UCSD-AML1 (cell line): ENCODE results near the gene ARHGEF38.
"Not testable (repeated sequence)": the region's sequence is repeated elsewhere in the genome, so short reads cannot be mapped to it uniquely, and the experiment has no call there.

Experiments
- DNase-seq: peaks from one replicate; lab custom pipeline; 2025; ENCODE audit not compliant: unreplicated experiment; lab: John Stamatoyannopoulos, UW

Gene ARHGEF38

GRCh38 chr4:105607876-105608275 is 55.5 kb downstream of the ARHGEF38 start:
- no peak for DNase-seq

DNA sequence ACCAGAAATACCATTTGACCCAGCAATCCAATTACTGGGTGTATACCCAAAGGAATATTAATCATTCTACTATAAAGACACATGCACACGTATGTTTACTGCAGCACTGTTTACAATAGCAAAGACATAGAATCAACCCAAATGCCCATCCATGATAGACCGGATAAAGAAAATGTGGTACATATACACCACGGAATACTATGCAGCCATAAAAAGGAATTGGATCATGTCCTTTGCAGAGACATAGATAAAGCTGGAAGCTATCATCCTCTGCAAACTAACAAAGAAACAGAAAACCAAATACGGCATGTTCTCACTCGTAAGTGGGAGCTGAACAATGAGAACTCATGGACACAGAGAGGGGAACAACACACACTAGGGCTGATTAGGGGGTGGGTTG is 57.4 kb downstream of the ARHGEF38 start:
- not testable (repeated sequence) for DNase-seq

DNA sequence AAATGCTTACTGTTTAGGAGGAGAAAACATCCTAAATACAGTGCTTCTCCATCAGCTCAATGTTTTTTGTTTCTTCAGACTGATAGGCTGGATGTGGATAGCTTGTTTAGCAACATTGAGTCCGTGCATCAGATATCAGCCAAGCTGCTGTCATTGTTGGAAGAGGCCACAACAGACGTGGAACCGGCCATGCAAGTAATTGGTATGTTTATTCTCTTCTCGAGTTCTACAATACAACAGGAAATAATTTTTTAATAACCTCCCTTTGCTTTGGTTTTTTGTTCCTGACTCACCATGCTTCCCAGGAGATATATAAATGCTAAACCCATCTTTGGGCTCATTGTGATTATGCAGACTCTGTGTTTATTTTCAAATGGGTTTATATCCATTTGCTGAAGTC is 60.9 kb downstream of the ARHGEF38 start:
- no peak for DNase-seq

DNA sequence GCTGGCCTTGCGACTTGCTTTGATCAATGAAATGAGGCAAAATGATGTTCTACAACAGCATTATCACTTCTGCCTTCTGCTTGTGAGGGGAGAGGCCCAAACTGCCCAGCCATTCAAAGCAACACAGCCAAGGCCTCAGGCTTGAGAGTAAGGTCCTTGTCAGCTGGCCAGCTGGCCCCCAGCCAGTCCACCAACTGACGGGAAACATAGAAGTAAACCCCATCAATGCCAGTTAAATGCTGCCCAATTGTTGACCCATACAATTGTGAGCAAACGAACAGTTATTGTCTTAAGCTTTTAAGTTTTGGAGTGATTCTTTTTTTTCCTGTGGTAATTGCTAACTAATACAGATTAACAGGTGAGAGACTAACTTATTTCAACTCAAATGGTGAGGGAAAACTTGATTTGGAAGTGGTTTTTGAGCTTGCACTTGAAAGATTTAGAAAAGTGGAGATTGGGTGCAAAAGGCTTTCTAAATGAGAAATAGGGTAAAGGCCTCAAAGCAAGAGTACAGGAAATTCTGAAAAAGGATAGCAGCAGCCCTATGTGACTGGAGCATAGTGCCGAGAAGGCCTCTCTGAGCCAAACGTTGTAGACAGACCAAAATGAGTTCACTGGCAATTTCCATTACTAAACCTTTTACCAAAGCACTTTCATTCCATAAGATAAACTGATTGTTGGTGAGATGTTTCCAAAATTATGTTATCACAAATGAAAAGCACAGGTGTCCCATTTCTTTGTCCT is 66.9 kb downstream of the ARHGEF38 start:
- DNase-seq: no peak

DNA sequence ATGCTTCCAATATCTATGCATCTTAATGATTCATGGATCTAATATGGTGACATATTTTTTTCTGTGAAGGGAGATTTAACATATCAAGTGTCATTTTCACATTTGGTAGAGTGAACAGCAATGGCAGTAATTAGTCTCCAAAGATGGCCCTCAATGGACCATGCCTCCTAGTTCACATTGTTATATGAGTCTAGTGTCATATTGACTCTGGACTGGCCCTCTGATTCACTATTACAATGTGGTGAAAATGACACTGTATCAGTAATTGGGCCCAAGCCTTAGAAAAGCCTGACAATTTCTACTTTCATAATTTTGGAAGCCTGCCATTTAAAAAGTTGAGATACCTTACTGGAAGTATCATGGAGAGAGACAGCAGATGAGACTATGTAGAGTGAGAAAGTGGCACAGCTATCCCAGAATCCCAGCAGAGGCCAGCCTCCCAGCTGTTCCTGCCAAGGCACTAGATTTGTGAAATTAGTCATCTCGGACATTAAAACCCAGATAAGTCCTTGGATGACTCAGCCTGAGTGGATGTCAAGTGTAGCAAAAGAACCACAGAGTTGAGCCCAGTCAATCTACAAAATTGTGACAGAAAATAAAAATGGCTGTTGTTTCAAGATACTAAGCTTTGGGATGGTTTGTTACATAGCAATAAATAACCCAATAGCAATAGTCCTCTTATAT is 68.4 kb downstream of the ARHGEF38 start:
- DNase-seq: no peak

DNA sequence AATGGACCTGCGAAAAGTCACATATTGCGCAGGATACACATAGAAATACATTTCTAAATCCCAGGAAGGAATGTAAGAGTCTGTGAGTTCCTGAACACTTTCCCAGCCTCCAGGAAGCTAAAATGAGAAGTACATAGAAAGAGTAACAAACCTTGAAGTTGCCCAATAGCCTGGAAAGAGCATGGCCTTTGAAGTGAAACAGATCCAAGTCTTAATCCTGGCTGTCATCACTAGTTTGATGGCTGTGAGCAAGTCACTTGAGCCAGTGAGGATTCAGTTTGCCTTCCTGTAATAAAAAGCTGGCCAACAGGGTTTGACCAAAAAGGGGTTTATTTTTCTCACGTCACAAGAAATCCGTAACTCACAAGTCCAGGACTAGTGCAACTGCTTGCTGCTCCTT is 69.8 kb downstream of the ARHGEF38 start:
- DNase-seq: no peak

GRCh38 chr4:105623099-105623498 is 70.7 kb downstream of the ARHGEF38 start:
- no peak for DNase-seq

DNA sequence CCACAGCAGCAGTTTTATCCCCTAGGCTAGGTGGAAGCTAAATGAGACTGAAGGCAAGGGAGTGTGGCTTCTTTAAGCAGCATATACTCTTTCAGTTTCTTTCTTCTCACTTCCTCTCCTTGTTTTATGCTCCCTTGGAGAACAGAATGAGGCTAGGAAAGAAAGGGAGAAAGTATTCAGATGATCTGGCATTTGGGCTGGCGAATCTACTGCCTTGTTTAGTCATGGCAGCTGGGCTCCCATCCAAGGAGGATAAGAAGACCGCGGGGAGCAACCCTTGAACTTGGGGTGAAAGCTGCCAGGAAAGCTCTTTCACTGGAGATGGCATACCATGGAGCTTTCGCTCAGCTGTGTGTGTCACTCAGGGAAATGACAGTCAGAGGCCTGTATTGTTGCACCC is 72.1 kb downstream of the ARHGEF38 start:
- no peak for DNase-seq

- no peak for DNase-seq
Measured at GRCh38 chr4:105625214-105625613, 72.8 kb downstream of the ARHGEF38 start.

GRCh38 chr4:105626846-105627245 is 74.4 kb downstream of the ARHGEF38 start:
- no peak for DNase-seq

DNA sequence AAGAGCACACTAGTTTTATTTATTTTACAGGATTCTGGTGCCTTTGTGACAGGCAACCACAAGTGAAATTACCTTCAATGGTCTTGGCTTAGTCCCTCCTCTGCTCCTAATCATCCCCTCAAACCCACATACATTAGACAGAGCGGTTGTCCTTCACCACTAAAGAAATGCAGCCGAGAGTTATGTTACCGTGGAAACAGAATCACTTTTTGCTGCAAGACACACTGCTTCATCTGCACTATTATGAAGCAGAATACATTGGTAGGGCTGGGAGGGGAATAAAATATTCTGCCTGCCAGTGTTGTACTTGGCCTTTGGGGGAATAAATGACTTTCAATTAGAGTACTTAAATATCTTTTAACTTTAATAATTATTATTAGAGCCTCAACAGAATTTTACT is 75.2 kb downstream of the ARHGEF38 start:
- no peak for DNase-seq

- DNase-seq: no peak
Measured at GRCh38 chr4:105630670-105631655, 78.5 kb downstream of the ARHGEF38 start.

GRCh38 chr4:105631818-105632400 is 79.5 kb downstream of the ARHGEF38 start:
- DNase-seq: no peak

DNA sequence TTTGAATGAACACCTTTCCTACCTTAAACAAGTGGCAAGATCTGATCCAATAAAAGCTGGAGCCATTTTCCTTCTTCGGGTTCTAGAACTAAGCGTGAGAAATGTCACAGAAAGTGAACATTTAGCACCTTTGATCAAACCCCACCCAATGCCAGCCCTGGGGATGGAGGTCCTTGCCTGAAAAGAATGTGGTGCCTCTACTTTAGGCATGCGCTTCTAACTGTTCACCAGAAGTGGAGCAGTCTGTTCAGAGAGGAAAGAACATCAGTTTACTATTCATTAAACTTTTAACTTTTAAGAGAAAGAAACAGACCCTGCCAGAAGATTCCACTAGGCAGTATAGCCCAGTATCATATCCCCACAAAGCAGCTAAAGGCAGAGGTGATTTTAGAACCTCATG is 80.2 kb downstream of the ARHGEF38 start:
- no peak for DNase-seq

DNA sequence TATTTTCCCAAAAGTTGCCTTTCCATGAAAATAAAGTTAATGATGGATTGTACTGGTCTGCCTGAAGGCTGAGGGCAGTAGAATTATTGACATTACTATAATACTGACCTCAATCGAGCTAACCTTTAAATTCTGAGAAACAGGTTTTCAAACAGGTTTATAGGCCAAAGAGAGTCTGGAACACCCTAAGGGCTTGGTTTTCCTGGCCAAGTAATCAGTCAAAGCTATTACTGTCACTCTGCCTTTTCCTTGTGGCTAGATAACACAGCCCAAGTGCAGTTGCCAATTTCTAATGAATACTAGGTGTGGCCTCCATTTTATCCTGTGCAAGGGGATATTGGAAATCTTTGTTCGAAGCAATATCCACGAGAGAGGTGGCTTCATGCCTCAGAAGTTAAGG is 80.8 kb downstream of the ARHGEF38 start:
- no peak for DNase-seq

DNA sequence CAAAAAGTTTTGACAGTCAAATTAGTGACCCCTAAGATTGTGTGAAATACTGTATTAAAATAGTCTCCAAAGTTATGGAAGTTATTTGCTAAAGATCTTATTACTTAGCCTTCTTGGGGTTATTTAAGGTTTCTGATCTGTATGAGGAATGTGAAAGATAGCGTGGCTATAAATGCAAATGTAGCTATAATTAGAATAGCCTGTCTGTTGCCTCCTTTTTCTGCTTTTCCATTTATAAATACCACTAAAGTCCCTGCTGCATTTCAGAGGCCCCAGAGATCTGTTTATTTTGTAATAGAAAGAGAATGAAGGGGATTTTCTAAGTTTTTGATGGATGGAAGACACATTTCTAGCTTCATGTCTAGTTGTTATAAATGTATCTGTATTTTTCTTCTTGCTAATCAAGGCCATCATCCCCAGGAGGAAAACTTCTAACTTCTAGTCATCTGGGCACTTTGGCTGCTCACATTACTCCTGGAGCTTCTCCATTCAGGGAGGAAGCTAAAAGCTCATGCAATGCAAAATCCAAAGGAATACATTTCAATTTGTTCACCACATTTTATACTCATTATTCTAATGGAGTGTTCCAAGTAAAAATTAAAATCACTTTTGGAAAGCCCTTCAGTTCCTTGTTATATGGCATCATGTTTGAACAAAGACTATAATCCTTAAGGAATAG is 82.1 kb downstream of the ARHGEF38 start:
- DNase-seq: no peak

- DNase-seq: no peak
Measured at GRCh38 chr4:105637408-105638176, 85.2 kb downstream of the ARHGEF38 start.

DNA sequence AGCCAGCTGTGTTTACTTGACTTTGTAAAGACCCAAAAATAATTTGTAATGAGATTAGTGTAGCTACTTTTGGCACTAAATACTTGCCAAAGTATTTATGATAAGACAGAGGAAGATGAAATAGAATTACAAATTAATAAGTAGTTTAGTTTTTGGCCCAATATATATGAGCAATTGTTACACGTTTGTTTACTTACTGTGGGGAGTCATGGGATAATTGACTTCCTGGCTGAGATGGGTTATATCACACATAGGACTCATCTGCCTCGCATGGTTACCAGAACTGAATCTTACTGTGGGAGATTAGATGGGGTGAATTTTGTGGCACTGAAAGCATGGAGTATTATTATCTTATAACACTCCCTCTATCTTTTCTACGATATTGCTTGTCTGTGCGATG is 89.4 kb downstream of the ARHGEF38 start:
- DNase-seq: no peak

GRCh38 chr4:105644257-105644656 is 91.8 kb downstream of the ARHGEF38 start:
- no peak for DNase-seq

- no peak for DNase-seq
Measured at GRCh38 chr4:105645440-105645839, 93.0 kb downstream of the ARHGEF38 start.
